Common myeloid progenitor, CD34-positive (primary cell): ENCODE results near the gene PROZ.

ENCODE experiments used
- CTCF ChIA-PET: fragments of 350-600 bp; sonication (Branson Sonifier 250); formaldehyde crosslinking; loops from one replicate; lab custom pipeline; 2021; ENCODE audit warnings: antibody characterized with exemption; lab: Charles Lee
- POLR2A ChIA-PET: fragments of 350-600 bp; sonication (Branson Sonifier 250); formaldehyde crosslinking; loops from one replicate; lab custom pipeline; 2021; ENCODE audit warnings: antibody characterized with exemption; lab: Charles Lee
- DNase-seq, 3 donors: peaks; one replicate each; pipeline versions ENCODE4 v3.0.0 to v3.0.0-alpha.2; 2013
- H3K27ac ChIP-seq, 2 experiments: 1 replicate in 1 of 2; 2 replicates in 1 of 2; pipeline ENCODE4 v1.7.0; 2013; ENCODE audit warnings: inconsistent platforms in 2 of 2, low read length in 2 of 2, mild to moderate bottlenecking in 2 of 2, low read depth in 1 of 2, moderate library complexity in 1 of 2; ENCODE audit not compliant: severe bottlenecking in 2 of 2, insufficient read depth in 1 of 2, poor library complexity in 1 of 2
- H3K27me3 ChIP-seq, 5 experiments: replicated peaks in 2 of 5; 1 replicate in 3 of 5; 2 replicates in 2 of 5; pipeline versions ENCODE4 v1.6.1 to v1.7.0; 2013; ENCODE audit warnings: low read length in 4 of 5, mild to moderate bottlenecking in 2 of 5, moderate library complexity in 2 of 5, inconsistent platforms in 1 of 5; ENCODE audit not compliant: insufficient read depth in 5 of 5, control insufficient read depth in 4 of 5
- H3K36me3 ChIP-seq, 4 experiments: 1 replicate in 2 of 4; 2 replicates in 2 of 4; pipeline versions ENCODE4 v1.6.1 to v1.7.0; 2013; ENCODE audit warnings: low read length in 3 of 4, control low read depth in 1 of 4, mild to moderate bottlenecking in 1 of 4; ENCODE audit not compliant: control insufficient read depth in 4 of 4, insufficient read depth in 4 of 4
- H3K4me1 ChIP-seq, 4 experiments: 1 replicate in 3 of 4; 2 replicates in 1 of 4; pipeline versions ENCODE4 v1.6.1 to v1.7.1; 2013; ENCODE audit warnings: low read length in 3 of 4, mild to moderate bottlenecking in 3 of 4, control low read depth in 1 of 4, inconsistent platforms in 1 of 4, moderate library complexity in 1 of 4; ENCODE audit not compliant: control insufficient read depth in 4 of 4, insufficient read depth in 4 of 4; ENCODE audit errors: control extremely low read depth in 1 of 4
- H3K4me3 ChIP-seq, 7 experiments: 1 replicate in 4 of 7; 2 replicates in 3 of 7; pipeline versions ENCODE4 v1.5.1 to v1.7.0; 2013; ENCODE audit warnings: mild to moderate bottlenecking in 7 of 7, low read length in 6 of 7, moderate library complexity in 6 of 7, inconsistent platforms in 2 of 7, low read depth in 2 of 7, control low read depth in 1 of 7; ENCODE audit not compliant: insufficient read depth in 4 of 7, control insufficient read depth in 1 of 7; ENCODE audit errors: extremely low read depth in 1 of 7
- H3K9me3 ChIP-seq, 5 experiments: 1 replicate in 4 of 5; 2 replicates in 1 of 5; pipeline versions ENCODE4 v1.6.1 to v1.7.1; 2013; ENCODE audit warnings: low read length in 4 of 5, mild to moderate bottlenecking in 2 of 5, inconsistent platforms in 1 of 5, low read depth in 1 of 5, moderate library complexity in 1 of 5; ENCODE audit not compliant: control insufficient read depth in 4 of 5, insufficient read depth in 2 of 5; ENCODE audit errors: control extremely low read depth in 1 of 5
- WGBS: methylation state at CpG from one replicate; pipeline ENCODE4 v1.1.5; 2013; ENCODE audit not compliant: insufficient coverage; 5-methylcytosine and 5-hydroxymethylcytosine counted together

PROZ gene

GRCh38 chr13:113187883-113188665, 29.6 kb downstream of the PROZ start:
- H3K4me1 ChIP-seq: peaks cover 0 to 12% (median 3%) of the 10 kb centered on the region in 4 experiments
- CTCF ChIA-PET: interaction anchor here (0.9 kb wide), 1 partner anchor 154 kb away, joined by 3 read pairs; no protein-coding TSS in a partner anchor
- H3K9me3 ChIP-seq: no peaks in the 10 kb centered on the region
- H3K27me3 ChIP-seq: no peaks in the 10 kb centered on the region
- POLR2A ChIA-PET: no interaction called here
- DNase-seq: no peak
- H3K36me3 ChIP-seq: peaks cover 10 to 79% (median 48%) of the 10 kb centered on the region in 4 experiments
- H3K27ac ChIP-seq: no peak overlapping the region
- no peak overlapping the region for H3K4me3 ChIP-seq
- WGBS: 97% methylated on average over 23 of the region's 23 CpGs

DNA sequence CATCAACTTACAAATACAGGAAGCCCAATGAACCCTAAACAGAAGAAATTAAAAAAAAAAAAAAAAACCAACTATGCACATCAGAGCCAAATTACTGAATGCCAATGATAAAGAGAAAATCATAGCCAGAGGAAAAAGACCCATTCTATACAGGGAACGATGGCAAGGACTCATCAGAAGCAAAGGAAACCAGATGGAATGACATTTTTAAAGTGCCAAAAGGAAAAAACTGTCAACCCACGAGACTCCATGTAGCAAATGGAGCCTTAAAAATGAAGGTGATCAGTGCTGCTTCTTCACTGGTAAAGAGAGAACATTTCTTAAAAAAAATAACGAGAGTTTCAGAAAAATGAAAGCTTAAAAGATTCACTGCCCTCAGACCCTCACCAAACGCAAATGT, 31.7 kb downstream of the PROZ start:
- Histone ChIP-seq H3K36me3 (peaks cover 15 to 75% (median 50%) of the 10 kb centered on the region in 4 experiments), H3K27me3 (no peaks in the 10 kb centered on the region), H3K9me3 (no peaks in the 10 kb centered on the region), H3K27ac (no peak overlapping the region), H3K4me3 (no peak overlapping the region), H3K4me1 (peaks cover 0 to 5% (median under 1%) of the 10 kb centered on the region in 4 experiments)
- CTCF ChIA-PET: interaction anchor here (1.1 kb wide), 1 partner anchor 17 kb away, joined by 3 read pairs; no protein-coding TSS in a partner anchor
- 77% methylated on average over 4 of the region's 4 CpGs for WGBS
- no peak for DNase-seq
- POLR2A ChIA-PET: no interaction called here

GRCh38 chr13:113192279-113192678, 33.8 kb downstream of the PROZ start:
- ChIA-PET POLR2A (no interaction called here), CTCF (interaction anchor here (1.9 kb wide), 1 partner anchor 12 kb away, joined by 6 read pairs; no protein-coding TSS in a partner anchor)
- no peak overlapping the region for H3K4me3 ChIP-seq
- H3K4me1 ChIP-seq: no peaks in the 10 kb centered on the region
- H3K27ac ChIP-seq: no peak overlapping the region
- no peak for DNase-seq
- H3K36me3 ChIP-seq: peaks cover 18 to 82% (median 52%) of the 10 kb centered on the region in 4 experiments
- 87% methylated on average over 3 of the region's 4 CpGs for WGBS
- H3K27me3 ChIP-seq: no peaks in the 10 kb centered on the region
- H3K9me3 ChIP-seq: no peaks in the 10 kb centered on the region

GRCh38 chr13:113192902-113193301, 34.5 kb downstream of the PROZ start:
- CTCF ChIA-PET: interaction anchor here (1.9 kb wide), 1 partner anchor 12 kb away, joined by 6 read pairs; no protein-coding TSS in a partner anchor
- Histone ChIP-seq H3K27me3 (no peaks in the 10 kb centered on the region), H3K9me3 (no peaks in the 10 kb centered on the region), H3K4me3 (no peak overlapping the region), H3K4me1 (no peaks in the 10 kb centered on the region), H3K27ac (no peak overlapping the region), H3K36me3 (peaks cover 19 to 84% (median 52%) of the 10 kb centered on the region in 4 experiments)
- no peak for DNase-seq
- POLR2A ChIA-PET: no interaction called here
- 100% methylated on average over 1 of the region's 2 CpGs for WGBS

DNA sequence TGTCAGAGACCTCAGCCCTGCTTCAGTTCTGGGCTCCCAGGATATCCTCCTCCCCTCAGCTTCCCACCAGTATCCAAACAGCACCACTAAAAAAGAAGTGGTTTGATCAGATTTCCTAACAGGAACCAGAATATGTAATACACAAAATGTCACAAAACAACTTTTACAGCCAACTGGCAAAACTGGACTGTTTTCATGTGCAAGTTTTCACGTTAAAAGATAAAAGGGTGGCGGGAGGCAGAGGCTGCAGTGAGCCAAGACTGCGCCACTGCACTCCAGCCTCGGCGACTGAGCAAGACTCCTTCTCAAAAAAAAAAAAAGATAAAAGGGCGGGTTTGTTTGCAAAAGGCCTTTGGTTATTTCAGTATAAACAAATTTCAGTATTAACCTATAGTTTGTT, 36.9 kb downstream of the PROZ start:
- POLR2A ChIA-PET: no interaction called here
- Histone ChIP-seq H3K4me1 (no peaks in the 10 kb centered on the region), H3K27ac (no peak overlapping the region), H3K4me3 (no peak overlapping the region), H3K9me3 (no peaks in the 10 kb centered on the region), H3K36me3 (peaks cover 21 to 92% (median 55%) of the 10 kb centered on the region in 4 experiments), H3K27me3 (no peaks in the 10 kb centered on the region)
- WGBS: no CpG with 5 or more reads among the region's 6 CpGs
- CTCF ChIA-PET: no interaction called here
- DNase-seq: no peak

- no peak for DNase-seq
- ChIA-PET CTCF (interaction anchor here (1.7 kb wide), 1 partner anchor 16 kb away, joined by 5 read pairs; no protein-coding TSS in a partner anchor), POLR2A (no interaction called here)
- H3K27me3 ChIP-seq: no peaks in the 10 kb centered on the region
- no peak overlapping the region for H3K27ac ChIP-seq
- WGBS: 100% methylated on average over 9 of the region's 9 CpGs
- no peaks in the 10 kb centered on the region for H3K4me1 ChIP-seq
- H3K4me3 ChIP-seq: no peak overlapping the region
- no peaks in the 10 kb centered on the region for H3K9me3 ChIP-seq
- peaks cover 21 to 80% (median 48%) of the 10 kb centered on the region in 4 experiments for H3K36me3 ChIP-seq
These were observed 38.7 kb downstream of the PROZ start for GRCh38 chr13:113196970-113197737.
